Skeletal muscle satellite cell (primary cell): Measurements from ENCODE around the gene RNF220.
"Not testable (repeated sequence)": the region's sequence is repeated elsewhere in the genome, so short reads cannot be mapped to it uniquely, and the experiment has no call there.

Source experiments
- H3K27me3 ChIP-seq: 2 replicates; pipeline ENCODE4 v1.7.0; 2013; ENCODE audit warnings: low read length; ENCODE audit not compliant: control insufficient read depth, insufficient read depth
- H3K36me3 ChIP-seq: 2 replicates; pipeline ENCODE4 v1.7.0; 2013; ENCODE audit warnings: mild to moderate bottlenecking, control low read depth, low read length; ENCODE audit not compliant: insufficient read depth
- H3K4me1 ChIP-seq: 2 replicates; pipeline ENCODE4 v1.7.0; 2013; ENCODE audit warnings: low read length; ENCODE audit not compliant: control insufficient read depth, insufficient read depth
- H3K4me2 ChIP-seq: 2 replicates; pipeline ENCODE4 v1.7.0; 2013; ENCODE audit warnings: mild to moderate bottlenecking, low read length
- H3K4me3 ChIP-seq: 2 replicates; pipeline ENCODE4 v1.7.0; 2013; ENCODE audit warnings: low read length
- H3K9ac ChIP-seq: 2 replicates; pipeline ENCODE4 v1.7.0; 2013; ENCODE audit warnings: mild to moderate bottlenecking, low read depth, low read length, moderate library complexity
- H3K9me3 ChIP-seq: replicated peaks from 2 replicates; pipeline ENCODE4 v1.7.0; 2013; ENCODE audit warnings: mild to moderate bottlenecking, control low read depth, low read length

Gene RNF220

DNA sequence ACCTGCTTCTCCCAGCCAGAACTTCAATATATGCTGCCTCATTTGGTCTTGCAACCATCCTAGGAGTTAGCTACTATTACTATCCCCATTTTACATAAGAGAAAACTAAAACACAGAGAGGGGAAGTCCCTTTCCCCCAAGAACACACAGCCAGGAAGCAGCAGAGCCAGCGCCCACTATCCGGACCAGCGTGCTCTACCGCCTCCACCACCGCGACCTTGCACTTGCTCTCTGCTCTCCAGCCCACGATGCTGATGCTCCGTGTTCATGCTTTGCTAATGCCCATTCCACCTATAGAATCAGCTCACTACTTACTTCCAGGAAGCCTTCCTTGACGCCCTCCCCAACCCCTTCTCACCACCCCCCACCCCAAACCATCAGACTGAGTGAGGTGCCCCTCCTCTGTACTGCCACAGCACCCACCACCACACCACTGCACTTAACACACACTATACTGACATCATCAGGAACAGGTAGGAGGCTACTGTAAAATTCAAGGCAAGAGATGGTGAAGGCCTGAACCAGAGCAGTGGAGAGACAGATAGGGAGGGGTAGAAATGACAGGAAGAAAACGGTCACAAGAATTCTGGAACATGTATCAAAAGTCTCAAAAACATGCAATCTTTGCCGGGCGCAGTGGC lies 259.8 kb downstream of the RNF220 start:
- Histone ChIP-seq H3K36me3 (no peaks in the 10 kb centered on the region), H3K27me3 (no peaks in the 10 kb centered on the region), H3K9ac (no peak overlapping the region), H3K4me3 (no peak overlapping the region), H3K9me3 (no peaks in the 10 kb centered on the region), H3K4me2 (no peak overlapping the region), H3K4me1 (peaks cover 7% of the 10 kb centered on the region)

DNA sequence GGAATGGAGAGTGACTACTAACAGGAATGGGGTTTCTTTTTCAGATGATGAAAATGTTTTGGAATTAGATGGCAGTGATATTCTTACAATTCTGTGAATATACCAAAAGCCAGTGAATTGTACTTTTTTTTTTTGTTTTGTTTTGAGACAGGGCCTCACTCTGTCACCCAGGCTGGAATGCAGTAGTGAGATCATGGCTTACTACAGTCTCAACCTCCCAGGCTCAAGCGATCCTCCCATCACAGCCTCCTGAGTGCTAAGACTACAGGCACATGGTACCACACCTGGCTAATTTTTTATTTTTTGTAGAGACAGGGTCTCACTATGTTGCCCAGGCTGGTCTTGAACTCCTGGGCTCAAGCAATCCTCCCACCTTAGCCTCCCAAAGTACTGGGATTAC lies 261.7 kb downstream of the RNF220 start:
- not testable (repeated sequence) for H3K4me2 ChIP-seq, H3K27me3 ChIP-seq, H3K36me3 ChIP-seq, H3K9me3 ChIP-seq, H3K4me3 ChIP-seq, H3K9ac ChIP-seq, H3K4me1 ChIP-seq

DNA sequence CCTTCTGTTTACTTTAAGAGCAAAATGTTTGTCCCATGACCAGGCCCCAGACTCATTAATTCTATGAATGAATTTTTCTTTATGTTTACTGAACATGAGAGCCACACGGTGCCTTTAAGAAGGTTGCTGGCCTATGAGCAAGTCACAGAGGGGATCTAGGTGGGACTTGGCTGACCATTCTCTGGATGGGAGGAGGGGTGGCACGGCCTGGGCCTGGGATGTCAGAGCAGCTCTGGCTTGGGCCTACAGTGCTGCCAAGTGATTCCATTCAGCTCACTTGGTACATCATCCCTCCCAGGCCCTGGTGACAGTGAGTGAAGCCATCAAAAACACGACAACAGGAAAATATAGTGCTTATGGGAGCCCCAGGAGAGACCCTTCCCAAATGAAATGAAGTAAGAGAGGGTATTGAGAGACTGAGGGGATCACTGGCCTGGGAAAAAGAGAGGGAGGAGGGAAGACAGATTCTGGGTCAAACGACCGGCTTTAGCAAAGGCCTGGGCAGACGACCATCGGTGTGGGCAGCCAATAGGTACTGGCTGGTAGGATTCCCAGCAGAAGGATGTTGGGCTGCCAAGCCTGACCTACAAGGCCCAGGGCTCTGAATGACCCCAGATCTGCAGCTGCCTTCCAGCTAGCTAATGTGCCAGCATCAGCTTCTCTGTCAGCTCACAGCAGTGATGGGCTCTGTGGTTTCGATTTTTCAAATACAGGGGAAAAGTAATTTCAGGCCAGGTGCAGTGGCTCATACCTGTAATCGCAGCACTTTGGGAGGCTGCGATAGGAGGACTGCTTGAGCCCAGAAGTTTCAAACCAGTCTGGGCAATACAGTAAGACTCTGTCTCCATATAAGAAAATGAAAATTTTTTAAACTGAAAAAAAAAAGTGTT lies 265.9 kb downstream of the RNF220 start:
- no peaks in the 10 kb centered on the region for H3K36me3 ChIP-seq
- no peak overlapping the region for H3K4me2 ChIP-seq
- H3K4me1 ChIP-seq, result peaks cover 28% of the 10 kb centered on the region
- no peak overlapping the region for H3K4me3 ChIP-seq
- H3K9me3 ChIP-seq, result no peaks in the 10 kb centered on the region
- no peak overlapping the region for H3K9ac ChIP-seq
- no peaks in the 10 kb centered on the region for H3K27me3 ChIP-seq

DNA sequence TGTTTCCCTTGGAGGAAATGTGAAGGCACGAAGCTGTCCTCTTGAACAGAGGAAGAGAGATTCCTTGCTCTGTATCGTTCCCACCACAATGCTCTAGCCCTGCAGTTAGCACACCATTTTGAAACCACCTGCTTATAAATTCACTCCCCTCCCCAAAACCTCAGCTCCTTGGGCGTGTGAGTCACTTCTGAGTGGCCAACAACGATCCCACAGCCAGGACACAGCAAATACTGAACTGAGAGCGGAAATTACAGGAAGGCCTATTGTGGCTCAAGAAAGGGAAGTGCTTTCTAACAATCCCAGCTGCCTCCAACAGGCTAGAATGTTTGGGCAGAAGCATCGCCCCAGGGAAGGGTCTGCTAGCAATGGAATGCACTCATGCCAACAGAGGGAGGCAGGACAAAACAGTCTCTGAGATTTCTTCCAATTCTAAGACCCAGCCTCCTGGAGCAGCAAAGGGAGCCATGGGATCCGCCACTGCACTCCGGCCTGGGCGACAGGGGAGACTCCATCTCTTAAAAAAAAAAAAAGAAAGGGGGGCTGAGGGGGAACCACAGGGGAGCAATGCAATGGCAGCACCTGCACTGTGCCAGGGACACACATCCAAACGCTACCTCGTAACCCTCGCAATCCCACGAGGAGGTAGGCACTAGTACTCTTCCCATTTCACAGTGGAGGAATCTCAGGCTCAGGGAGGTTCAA lies 267.4 kb downstream of the RNF220 start:
- Histone ChIP-seq H3K27me3 (no peaks in the 10 kb centered on the region), H3K9me3 (no peaks in the 10 kb centered on the region), H3K9ac (no peak overlapping the region), H3K36me3 (no peaks in the 10 kb centered on the region), H3K4me1 (peaks cover 39% of the 10 kb centered on the region), H3K4me2 (peak overlapping the region; percentile 91), H3K4me3 (no peak overlapping the region)

DNA sequence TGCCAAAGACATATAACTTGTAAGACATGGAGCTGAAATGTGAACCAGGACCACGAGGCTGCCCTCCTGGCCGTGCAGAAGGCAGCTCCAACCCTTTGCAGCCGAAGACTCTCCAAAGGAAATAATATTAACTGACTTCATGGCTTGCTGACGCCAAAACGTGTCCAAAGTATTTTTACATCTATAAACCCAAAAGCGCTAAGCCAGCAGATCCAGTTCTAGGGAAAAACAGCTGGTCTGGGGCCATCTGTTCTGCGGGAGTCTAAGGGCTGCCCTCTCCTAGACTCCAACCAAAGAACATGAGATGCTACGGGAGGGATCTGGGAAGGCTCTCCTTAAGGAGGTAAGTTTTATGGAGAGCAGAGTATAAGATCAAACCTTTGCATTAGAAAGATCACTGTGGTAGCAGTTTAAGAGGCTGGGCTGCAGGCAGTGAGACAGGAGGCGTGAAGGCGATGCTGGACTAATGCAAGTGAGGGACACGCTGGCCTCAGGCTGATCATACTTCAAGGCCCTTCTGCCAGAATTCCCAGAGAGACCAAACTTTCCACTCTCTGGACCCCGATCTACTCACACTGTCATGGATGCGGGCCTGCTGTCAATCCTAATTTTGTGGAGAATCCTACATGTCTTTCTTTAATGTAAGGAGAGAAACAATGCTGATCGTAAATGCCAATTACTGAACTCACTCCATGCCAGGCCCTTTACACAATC lies 268.1 kb downstream of the RNF220 start:
- no peaks in the 10 kb centered on the region for H3K27me3 ChIP-seq
- H3K9ac ChIP-seq, result peak overlapping the region; percentile 83
- peak overlapping the region; percentile 82 for H3K4me3 ChIP-seq
- H3K36me3 ChIP-seq, result no peaks in the 10 kb centered on the region
- H3K9me3 ChIP-seq, result no peaks in the 10 kb centered on the region
- peaks cover 39% of the 10 kb centered on the region for H3K4me1 ChIP-seq
- H3K4me2 ChIP-seq, result peak overlapping the region; percentile 91

DNA sequence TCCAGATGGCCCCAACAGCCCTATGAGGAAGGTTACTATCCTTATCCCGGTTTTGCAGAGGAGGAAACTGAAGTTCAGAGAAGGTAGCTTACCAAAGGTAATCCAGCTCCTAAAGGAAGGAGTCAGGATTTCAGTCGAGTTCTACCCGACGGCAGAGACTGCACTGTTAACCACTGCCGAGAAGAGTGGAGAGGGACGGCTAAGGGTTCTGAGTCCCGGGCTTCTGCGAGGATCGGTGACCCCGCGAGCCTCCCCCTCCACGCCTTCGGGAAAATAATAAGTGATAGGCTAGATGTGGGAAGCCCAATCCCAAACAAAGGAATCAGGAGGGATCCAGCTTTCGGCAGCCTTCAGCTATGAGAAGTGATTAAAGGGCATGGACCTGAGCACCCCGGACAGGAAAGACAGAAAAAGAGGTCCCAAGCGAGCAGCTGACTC lies 268.6 kb downstream of the RNF220 start:
- no peaks in the 10 kb centered on the region for H3K9me3 ChIP-seq
- peak overlapping the region; percentile 82 for H3K4me3 ChIP-seq
- H3K4me1 ChIP-seq, result peaks cover 39% of the 10 kb centered on the region
- no peaks in the 10 kb centered on the region for H3K36me3 ChIP-seq
- H3K4me2 ChIP-seq, result peak overlapping the region; percentile 91
- H3K27me3 ChIP-seq, result no peaks in the 10 kb centered on the region
- peak overlapping the region; percentile 83 for H3K9ac ChIP-seq

DNA sequence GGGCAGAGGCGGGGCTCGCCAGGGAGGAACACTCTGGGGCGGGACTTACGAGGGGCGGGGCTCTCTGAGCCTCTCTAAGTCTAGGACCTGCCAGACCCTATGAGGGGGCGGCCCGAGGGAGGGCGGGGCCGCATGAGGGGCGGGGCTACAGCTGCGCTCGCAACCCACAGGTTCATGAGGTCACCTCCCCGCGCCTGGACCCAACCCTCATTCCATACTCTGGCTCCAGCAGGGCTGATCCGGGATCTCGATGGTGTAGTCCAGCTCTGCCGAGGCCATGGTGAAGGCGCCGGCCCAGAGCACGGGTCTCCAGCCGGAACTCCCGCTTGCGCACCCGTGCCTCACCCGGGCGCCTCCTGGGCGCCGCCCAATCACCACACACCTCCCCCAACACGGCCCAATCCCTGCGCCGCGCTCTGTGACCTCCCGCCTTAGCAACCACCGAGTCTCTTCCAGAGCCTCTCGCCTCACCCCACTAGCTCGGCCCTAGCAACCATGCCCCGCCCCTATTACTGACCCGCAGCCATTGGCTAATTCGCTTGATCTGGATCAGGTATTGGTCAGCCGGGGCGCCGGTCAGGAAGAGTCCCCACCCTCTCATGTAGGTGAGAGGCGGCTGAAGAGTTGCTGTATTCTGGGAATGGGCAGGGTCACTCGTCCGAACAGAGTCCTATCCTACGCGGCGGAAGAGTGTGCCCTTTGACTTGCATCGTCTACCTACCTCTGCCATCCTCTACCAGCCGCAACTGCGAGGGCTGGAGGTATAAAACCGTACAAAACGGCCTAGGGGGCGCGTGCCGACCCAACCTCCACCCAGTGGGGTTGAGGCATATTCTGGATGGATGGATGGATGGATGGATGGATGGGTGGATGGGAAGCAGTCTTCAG lies 269.3 kb downstream of the RNF220 start, which contains the start of the genes ARMH1 and TMEM53:
Gene ARMH1 (plus strand): TSS at position 602 of the 888 bp plus-strand sequence. CDS start 14,984 bp downstream, outside the sequence.
Gene TMEM53 (minus strand): TSS at position 369 of the 888 bp plus-strand sequence. CDS start 90 bp downstream, at position 279.
- Histone ChIP-seq H3K4me1 (peaks cover 39% of the 10 kb centered on the region), H3K27me3 (no peaks in the 10 kb centered on the region), H3K4me3 (peak within 1 kb of the TSS; percentile 82), H3K9me3 (no peaks in the 10 kb centered on the region), H3K36me3 (no peaks in the 10 kb centered on the region), H3K9ac (peak within 1 kb of the TSS; percentile 83), H3K4me2 (peak within 1 kb of the TSS; percentile 91)

DNA sequence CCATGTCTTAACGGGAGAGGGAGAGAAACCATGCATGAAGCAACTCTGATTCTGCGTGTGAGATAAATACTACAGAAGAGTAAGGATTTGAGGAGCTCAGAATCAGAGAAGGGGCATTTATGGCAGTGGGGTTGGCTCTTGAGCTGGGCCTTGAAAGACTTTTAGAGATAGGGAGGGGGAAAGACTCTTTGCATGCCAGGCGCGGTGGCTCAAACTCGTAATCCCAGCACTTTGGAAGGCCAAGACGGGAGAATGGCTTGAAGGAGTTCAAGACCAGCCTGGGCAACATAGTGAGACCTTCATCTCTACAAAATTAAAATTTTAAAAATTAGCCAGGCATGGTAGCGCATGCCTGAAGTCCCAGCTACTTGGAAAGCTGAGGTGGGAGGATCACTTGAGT lies 270.1 kb downstream of the RNF220 start:
- H3K36me3 ChIP-seq, result no peaks in the 10 kb centered on the region
- H3K9me3 ChIP-seq, result no peaks in the 10 kb centered on the region
- H3K9ac ChIP-seq, result no peak overlapping the region

DNA sequence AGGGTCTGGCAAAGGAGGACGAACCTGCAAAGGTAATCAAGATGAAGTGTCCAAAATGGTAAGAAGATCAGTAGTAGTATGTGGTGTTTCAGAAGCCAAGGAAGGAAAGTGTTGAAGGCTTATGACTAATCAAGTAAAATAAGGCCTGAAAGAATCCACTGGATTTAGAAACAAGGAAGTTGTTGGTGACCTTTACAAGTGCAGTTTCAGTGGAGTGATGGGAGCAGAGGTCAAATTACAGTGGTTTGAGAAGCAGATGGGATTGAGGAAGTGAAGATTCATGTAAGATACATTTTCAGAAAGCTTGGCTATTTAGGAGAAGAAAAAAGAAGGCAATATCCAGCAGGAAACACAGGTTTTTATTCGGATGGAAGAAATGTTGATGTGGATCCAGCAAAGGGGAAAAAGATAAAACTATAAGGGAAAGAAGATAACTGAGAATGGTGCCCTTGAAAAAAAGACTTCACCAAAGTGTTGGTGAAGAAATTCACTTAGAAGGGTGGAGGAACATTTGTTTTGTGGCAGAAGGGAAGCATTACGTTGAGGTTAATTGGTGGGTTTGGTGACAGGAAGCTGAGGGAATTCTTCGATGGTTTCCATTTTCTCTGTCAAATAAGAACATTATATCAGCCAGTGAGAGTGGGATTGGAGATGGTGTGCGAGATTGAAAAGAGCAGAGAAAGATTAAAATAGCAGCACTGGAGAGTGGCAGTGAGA lies 271.6 kb downstream of the RNF220 start:
- Histone ChIP-seq H3K9ac (no peak overlapping the region), H3K4me2 (peak overlapping the region; percentile 15), H3K4me1 (peaks cover 39% of the 10 kb centered on the region), H3K4me3 (no peak overlapping the region), H3K9me3 (no peaks in the 10 kb centered on the region), H3K36me3 (no peaks in the 10 kb centered on the region), H3K27me3 (no peaks in the 10 kb centered on the region)

More for the DNA sequence above, 270.1 kb downstream of the RNF220 start:
- peak overlapping the region; percentile 82 for H3K4me3 ChIP-seq
- H3K27me3 ChIP-seq, result no peaks in the 10 kb centered on the region
- H3K4me2 ChIP-seq, result peak overlapping the region; percentile 91
- H3K4me1 ChIP-seq, result peaks cover 39% of the 10 kb centered on the region
